Activated CD4-positive, alpha-beta T cell treated with anti-CD3 and anti-CD28 coated beads for 36 hours (primary cell): ENCODE data around the gene SIDT2. TPM values are rescaled to one million over a fixed set of nuclear protein-coding genes. Genes with fewer than 3 reads are reported as not detected.

Source experiments
- ATAC-seq: fragments of 200-7000 bp; cut with Tn5 transposase; one replicate; pipeline ENCODE4 v1.10.0; 2021; ENCODE audit warnings: mild to moderate bottlenecking, moderate library complexity
- CTCF ChIA-PET: fragments of 350-600 bp; sonication (Branson Sonifier 250); formaldehyde crosslinking; loops from one replicate; lab custom pipeline; 2021; ENCODE audit warnings: antibody characterized with exemption; lab: Charles Lee
- POLR2A ChIA-PET: fragments of 350-600 bp; sonication (Branson Sonifier 250); formaldehyde crosslinking; loops from one replicate; lab custom pipeline; 2021; ENCODE audit warnings: antibody characterized with exemption, inconsistent platforms; lab: Charles Lee
- DNase-seq: peaks from one replicate; pipeline ENCODE4 v3.0.0-alpha.2; 2020
- H3K27ac Mint-ChIP-seq: one replicate; pipeline ENCODE4 v1.8.0; 2021; ENCODE audit warnings: mixed read lengths
- H3K27me3 Mint-ChIP-seq: one replicate; pipeline ENCODE4 v1.8.0; 2021; ENCODE audit warnings: mixed read lengths
- H3K36me3 Mint-ChIP-seq: one replicate; pipeline ENCODE4 v1.8.0; 2021; ENCODE audit warnings: low read depth, mixed read lengths
- H3K4me1 Mint-ChIP-seq: one replicate; pipeline ENCODE4 v1.8.0; 2021; ENCODE audit warnings: mixed read lengths
- H3K4me3 Mint-ChIP-seq: one replicate; pipeline ENCODE4 v1.8.0; 2021; ENCODE audit warnings: mild to moderate bottlenecking, moderate library complexity, mixed read lengths
- H3K9me3 Mint-ChIP-seq: one replicate; pipeline ENCODE4 v1.8.0; 2021; ENCODE audit warnings: low read depth, mixed read lengths
- intact Hi-C, 2 experiments: fragments of 100-400 bp; cut with DNase I in 1 of 2; cut with micrococcal nuclease in 1 of 2; formaldehyde crosslinking; loops; one replicate each; pipeline versions ENCODE4 v1.14.2 to v1.15.1; 2022 to 2024; cut with DNase I, micrococcal nuclease
- total RNA-seq, 2 experiments: library from RNA; stranded (reverse); gene quantifications; one replicate each; pipeline ENCODE4 v1.2.3, GENCODE V29; 2021

Gene SIDT2
- total RNA-seq, 2 experiments from 2014 or later: 21.5 to 23.7 TPM

DNA sequence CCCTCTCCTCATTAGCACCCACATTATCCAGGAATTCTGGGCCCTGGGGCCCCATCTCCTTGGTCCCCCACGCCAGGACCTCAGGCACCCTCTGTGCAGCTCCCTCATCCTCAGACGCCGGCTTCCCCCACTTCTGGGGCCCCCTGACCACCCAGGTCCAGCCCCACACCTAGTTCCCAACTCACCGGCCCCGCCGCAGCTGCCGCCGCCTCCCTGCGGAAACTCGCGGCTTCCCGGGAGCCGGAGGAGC, 53.2 kb downstream of the SIDT2 start, which contains the start of gene PCSK7:
TSS of gene PCSK7 (minus strand) at position 232 of the 250 bp plus-strand sequence. CDS start 2,229 bp downstream, outside the sequence.
- peak within 1 kb of the TSS; percentile 87 for H3K4me3 Mint-ChIP-seq
- CTCF ChIA-PET: interaction anchor here (0.7 to 2.6 kb wide), 6 partner anchors 10 to 99 kb away, joined by 3 to 30 read pairs (median 4); partner anchors contain the start of genes CEP164 and SIDT2
- POLR2A ChIA-PET: interaction anchor here (1.2 to 1.6 kb wide), 3 partner anchors 53 to 96 kb away, joined by 4 to 7 read pairs (median 6); partner anchors contain the start of genes CEP164, PAFAH1B2 and SIDT2
- ATAC-seq (no peak), DNase-seq (peak; percentile 77)
- H3K36me3 Mint-ChIP-seq: peaks cover 34% of the 10 kb centered on the region
- peaks cover 37% of the 10 kb centered on the region for H3K4me1 Mint-ChIP-seq
- peak within 1 kb of the TSS; percentile 100 for H3K27ac Mint-ChIP-seq
- H3K9me3 Mint-ChIP-seq: no peaks in the 10 kb centered on the region
- intact Hi-C loops: loop anchor here (1.0 to 10.0 kb wide), 16 partner anchors 87 to 1206 kb away; partner anchors contain the start of genes CEP164 (in 2 of the 2), PAFAH1B2 (in 2 of the 2), BUD13 (in 1 of the 2) and IL10RA (in 1 of the 2)
- H3K27me3 Mint-ChIP-seq: no peaks in the 10 kb centered on the region

DNA sequence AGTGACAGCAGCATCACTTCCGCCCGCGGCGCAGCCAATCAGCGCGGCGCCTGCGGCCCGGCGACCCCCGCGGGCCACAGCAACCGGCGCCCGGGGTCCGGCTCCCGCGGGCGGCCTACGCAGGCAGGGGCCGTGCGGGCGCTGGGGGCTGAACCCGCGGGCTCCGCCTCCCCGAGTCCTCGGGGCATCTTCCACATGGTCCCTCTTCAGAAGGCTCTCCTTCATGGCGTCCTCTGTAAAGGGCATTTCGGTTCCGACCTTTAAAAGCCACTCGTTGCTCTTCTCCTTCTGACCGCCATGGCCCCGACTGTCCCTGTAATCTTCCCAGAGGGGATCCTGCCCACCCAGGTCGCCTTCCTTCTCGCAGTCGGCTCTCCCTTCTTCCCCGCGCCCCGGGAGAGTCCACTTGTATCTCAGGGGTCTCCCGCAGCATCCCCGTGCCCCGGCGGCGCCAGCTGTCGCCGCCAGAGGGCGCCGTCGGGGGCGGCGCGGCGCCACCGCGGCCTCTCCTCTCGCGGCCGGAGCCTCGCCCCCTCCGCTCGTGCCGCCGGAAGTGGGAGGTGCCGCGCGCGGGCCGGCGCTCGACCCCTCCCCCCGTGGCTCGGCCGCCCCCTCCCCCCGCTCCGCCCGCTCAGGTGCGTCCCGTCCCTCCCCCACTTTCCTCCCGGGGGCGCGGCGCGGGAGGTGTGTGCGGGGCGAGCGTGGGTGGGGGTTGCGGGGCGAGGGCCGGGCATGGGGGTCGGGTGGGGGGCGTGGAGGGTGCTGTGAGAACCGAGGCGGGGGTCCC, 53.7 kb downstream of the SIDT2 start, which contains the start of gene RNF214:
TSS of gene RNF214 (plus strand) at position 580 of the 787 bp plus-strand sequence. CDS start 1,602 bp downstream, outside the sequence.
- ChIA-PET POLR2A (interaction anchor here (1.2 to 1.6 kb wide), 3 partner anchors 54 to 96 kb away, joined by 4 to 7 read pairs (median 6); partner anchors contain the start of genes CEP164, PAFAH1B2 and SIDT2), CTCF (interaction anchor here (0.7 to 2.6 kb wide), 6 partner anchors 11 to 457 kb away, joined by 3 to 30 read pairs (median 4); partner anchors contain the start of genes CEP164 and SIDT2)
- H3K27ac Mint-ChIP-seq: peak within 1 kb of the TSS; percentile 100
- peaks cover 29% of the 10 kb centered on the region for H3K36me3 Mint-ChIP-seq
- intact Hi-C loops: loop anchor here (1.0 to 10.0 kb wide), 13 partner anchors 88 to 1205 kb away; partner anchors contain the start of genes CEP164 (in 2 of the 2), PAFAH1B2 (in 2 of the 2), BUD13 (in 1 of the 2) and KMT2A (in 1 of the 2)
- H3K27me3 Mint-ChIP-seq: no peaks in the 10 kb centered on the region
- H3K4me1 Mint-ChIP-seq: peaks cover 34% of the 10 kb centered on the region
- DNase-seq: peak; percentile 86
- no peaks in the 10 kb centered on the region for H3K9me3 Mint-ChIP-seq
- H3K4me3 Mint-ChIP-seq: peak within 1 kb of the TSS; percentile 87
- ATAC-seq: peak; percentile 74

DNA sequence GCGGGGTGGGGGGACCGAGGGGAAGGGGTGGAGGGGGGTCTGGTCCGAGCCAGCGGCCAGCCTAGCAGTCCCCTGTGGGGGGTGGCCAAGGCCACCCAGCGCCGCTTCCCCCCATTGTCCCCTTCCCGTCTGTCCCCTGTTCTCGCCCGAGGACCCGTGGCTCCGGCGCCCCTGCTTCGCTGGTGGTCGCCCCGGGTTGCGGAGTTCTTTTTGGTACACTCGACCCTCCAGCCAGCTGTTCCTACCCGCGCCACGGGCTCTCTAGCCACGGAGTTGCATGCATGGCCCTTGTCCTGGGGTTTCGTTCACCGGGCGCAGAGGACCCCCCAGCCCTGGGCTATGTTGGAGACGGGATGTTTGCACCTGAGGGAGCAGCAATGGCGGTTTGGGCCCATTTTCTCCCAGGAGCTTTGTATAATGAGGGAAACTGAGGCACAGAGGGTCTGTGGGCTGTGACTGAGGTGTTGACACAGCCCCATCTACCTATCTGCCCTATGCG, 54.4 kb downstream of the SIDT2 start:
- CTCF ChIA-PET: interaction anchor here (0.7 to 1.6 kb wide), 3 partner anchors 11 to 458 kb away, joined by 4 to 7 read pairs (median 5); partner anchors contain the start of gene CEP164
- Mint-ChIP-seq H3K36me3 (peaks cover 26% of the 10 kb centered on the region), H3K4me3 (peak overlapping the region; percentile 87), H3K27ac (peak overlapping the region; percentile 68), H3K9me3 (no peaks in the 10 kb centered on the region), H3K27me3 (no peaks in the 10 kb centered on the region), H3K4me1 (peaks cover 33% of the 10 kb centered on the region)
- POLR2A ChIA-PET: no interaction called here
- DNase-seq (peak; percentile 31), ATAC-seq (no peak)
- intact Hi-C loops: loop anchor here (1.0 to 10.0 kb wide), 13 partner anchors 89 to 1204 kb away; partner anchors contain the start of genes CEP164 (in 2 of the 2), PAFAH1B2 (in 2 of the 2), BUD13 (in 1 of the 2) and KMT2A (in 1 of the 2)

DNA sequence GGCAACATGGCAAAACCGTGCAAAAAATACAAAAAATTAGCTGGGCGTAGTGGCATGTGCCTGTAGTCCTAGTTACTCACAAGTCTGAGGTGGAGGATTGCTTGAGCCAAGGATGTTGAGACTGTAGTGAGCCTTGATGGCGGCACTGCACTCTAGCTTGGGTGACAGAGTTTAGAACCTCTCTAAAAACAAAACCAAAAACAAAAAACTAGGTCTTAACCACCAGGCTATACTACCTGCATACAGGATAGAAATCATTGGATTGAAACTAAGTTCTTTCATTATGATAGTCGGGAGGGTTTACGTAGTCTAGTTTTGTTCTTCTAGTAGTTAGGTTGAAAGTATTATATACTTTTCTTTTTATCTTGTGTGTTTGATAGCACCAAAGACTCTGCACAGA, 59.7 kb downstream of the SIDT2 start:
- intact Hi-C loops: loop anchor here (10.0 kb wide), 2 partner anchors 577 to 807 kb away; no protein-coding TSS in a partner anchor
- Mint-ChIP-seq H3K27ac (no peak overlapping the region), H3K4me1 (peaks cover 14% of the 10 kb centered on the region), H3K4me3 (no peak overlapping the region), H3K27me3 (no peaks in the 10 kb centered on the region), H3K9me3 (no peaks in the 10 kb centered on the region), H3K36me3 (peaks cover 13% of the 10 kb centered on the region)
- CTCF ChIA-PET: interaction anchor here (0.8 kb wide), 1 partner anchor 485 kb away, joined by 4 read pairs; no protein-coding TSS in a partner anchor
- ATAC-seq (peak; percentile 78), DNase-seq (no peak)
- POLR2A ChIA-PET: no interaction called here

DNA sequence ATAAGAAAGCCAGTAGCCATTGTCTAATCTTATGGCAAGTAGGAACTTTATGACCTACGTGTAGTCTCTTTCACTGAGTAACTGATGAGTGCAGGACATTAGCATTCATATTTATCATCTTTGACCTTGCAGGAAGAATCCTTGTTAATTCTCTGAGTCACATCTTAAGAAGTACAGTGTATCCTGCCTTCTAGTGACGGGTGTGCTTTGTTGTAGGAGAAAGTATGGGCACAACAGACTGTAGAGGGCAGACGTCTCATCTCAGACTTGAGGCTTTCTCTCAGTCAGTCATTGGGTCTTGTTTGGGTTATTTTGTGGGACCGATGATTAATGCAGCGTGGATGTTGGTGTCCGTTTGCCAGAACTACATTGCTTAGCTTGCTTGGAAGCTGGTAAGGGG, 60.8 kb downstream of the SIDT2 start:
- Mint-ChIP-seq H3K36me3 (peaks cover 16% of the 10 kb centered on the region), H3K9me3 (no peaks in the 10 kb centered on the region), H3K27ac (no peak overlapping the region), H3K27me3 (no peaks in the 10 kb centered on the region), H3K4me1 (peaks cover 3% of the 10 kb centered on the region), H3K4me3 (no peak overlapping the region)
- intact Hi-C loops: loop anchor here (10.0 kb wide), 2 partner anchors 576 to 806 kb away; no protein-coding TSS in a partner anchor
- POLR2A ChIA-PET: no interaction called here
- ATAC-seq: no peak
- DNase-seq: no peak
- CTCF ChIA-PET: no interaction called here

Other genes starting within 250 kb of the SIDT2 start
- 10 to 100 TPM; 23.6 to 25.3 TPM for gene SIK3, start 80.3 kb upstream of the SIDT2 start, total RNA-seq
- 10 to 100 TPM; 44.8 to 57.5 TPM for gene PAFAH1B2, start 34.5 kb upstream of the SIDT2 start, total RNA-seq
- gene TAGLN, start 20.6 kb downstream of the SIDT2 start, total RNA-seq: 1 to 10 TPM; 1.6 to 2.0 TPM
- gene PCSK7, start 53.3 kb downstream of the SIDT2 start, total RNA-seq: 10 to 100 TPM; 95.0 to 96.2 TPM
- gene RNF214, start 53.9 kb downstream of the SIDT2 start, total RNA-seq: 10 to 100 TPM; 19.3 to 24.6 TPM
- 1 to 10 TPM; 3.1 to 4.9 TPM for gene BACE1-AS, start 112.6 kb downstream of the SIDT2 start, total RNA-seq
- 1 to 10 TPM; 1.0 TPM for gene BACE1, start 137.5 kb downstream of the SIDT2 start, total RNA-seq
- 10 to 100 TPM; 30.3 to 31.0 TPM for gene CEP164, start 149.1 kb downstream of the SIDT2 start, total RNA-seq